GM12878 (cell line): ENCODE results near the gene RPSA. TPM values are rescaled to one million over a fixed set of nuclear protein-coding genes. Genes with fewer than 3 reads are reported as not detected.
"Not testable (repeated sequence)": the region's sequence is repeated elsewhere in the genome, so short reads cannot be mapped to it uniquely, and the experiment has no call there.

Source experiments
- ATAC-seq: fragments of 200-7000 bp; cut with Tn5 transposase; 3 replicates; pipeline ENCODE4 v1.9.1; 2020; ENCODE audit warnings: mild to moderate bottlenecking, moderate library complexity
- BruUV-seq: library from RNA; stranded (reverse); fragments of 400-500 nt; replicated peaks from 2 replicates; lab custom pipeline; 2021; lab: Mats Ljungman, UMichigan
- CTCF ChIA-PET: fragments of 300-600 bp; sonication (Branson Sonifier 250); formaldehyde crosslinking; extraction: SDS; loops from one replicate; lab custom pipeline; 2021; ENCODE audit warnings: inconsistent platforms; lab: Yijun Ruan, JAX
- POLR2A ChIA-PET: fragments of 350-600 bp; formaldehyde crosslinking; extraction: SDS; loops from one replicate; lab custom pipeline; 2021; ENCODE audit warnings: inconsistent platforms; lab: Charles Lee
- RAD21 ChIA-PET: fragments of 300-600 bp; sonication (Branson Sonifier 250); formaldehyde crosslinking; loops from one replicate; lab custom pipeline; 2023; ENCODE audit warnings: antibody characterized with exemption; ENCODE audit not compliant: unreplicated experiment; lab: Charles Lee
- SMC1A ChIA-PET: fragments of 300-600 bp; sonication (Branson Sonifier 250); formaldehyde crosslinking; loops from one replicate; lab custom pipeline; 2023; ENCODE audit not compliant: unreplicated experiment, uncharacterized antibody; lab: Charles Lee
- DNase-seq: peaks from one replicate; pipeline ENCODE4 v3.0.0-alpha.2; 2011; ENCODE audit warnings: low read depth, low spot score
- FAIRE-seq: peaks from 3 replicates; lab custom pipeline; 2011; peaks lifted over from hg19 to GRCh38; lab: Jason Lieb, UNC
- H2AFZ ChIP-seq: 2 replicates; pipeline ENCODE4 v1.6.0; 2011; ENCODE audit warnings: low read depth, low read length, control low read depth; ENCODE audit not compliant: control insufficient read depth
- H3K27ac ChIP-seq: 2 replicates; pipeline ENCODE4 v1.5.1; 2011; ENCODE audit warnings: control low read depth; ENCODE audit not compliant: control insufficient read depth, insufficient read depth
- H3K27me3 ChIP-seq, 2 experiments: replicated peaks in 1 of 2; 2 replicates each; pipeline versions ENCODE4 v1.6.0 to v1.6.1; 2011; ENCODE audit warnings: low read length in 1 of 2; ENCODE audit not compliant: control insufficient read depth in 2 of 2, insufficient read depth in 2 of 2
- H3K36me3 ChIP-seq, 2 experiments: 2 replicates each; pipeline ENCODE4 v1.5.1; 2011; ENCODE audit warnings: low read length in 1 of 2; ENCODE audit not compliant: control insufficient read depth in 2 of 2, insufficient read depth in 2 of 2
- H3K4me1 ChIP-seq: 2 replicates; pipeline ENCODE4 v1.6.1; 2011; ENCODE audit warnings: mild to moderate bottlenecking, low read length, moderate library complexity, mixed read lengths; ENCODE audit not compliant: control insufficient read depth, insufficient read depth
- H3K4me2 ChIP-seq: 2 replicates; pipeline ENCODE4 v1.6.0; 2011; ENCODE audit warnings: control low read depth; ENCODE audit not compliant: control insufficient read depth, insufficient read depth
- H3K4me3 ChIP-seq: fragments of 200-600 bp; sonication (generic); 2 replicates; pipeline ENCODE4 v1.5.1; 2016
- H3K79me2 ChIP-seq: 2 replicates; pipeline ENCODE4 v1.6.0; 2011; ENCODE audit warnings: low read length; ENCODE audit not compliant: control insufficient read depth, insufficient read depth
- H3K9ac ChIP-seq: 2 replicates; pipeline ENCODE4 v1.8.0; 2011; ENCODE audit warnings: low read length, control low read depth, mixed read lengths; ENCODE audit not compliant: control insufficient read depth, insufficient read depth
- H3K9me3 ChIP-seq: replicated peaks from 3 replicates; pipeline ENCODE4 v1.5.1; 2011; ENCODE audit warnings: mild to moderate bottlenecking, low read length; ENCODE audit not compliant: control insufficient read depth, insufficient read depth
- H4K20me1 ChIP-seq: 2 replicates; pipeline ENCODE4 v1.6.0; 2011; ENCODE audit not compliant: control insufficient read depth, insufficient read depth
- EGR1 ChIP-seq, 2 experiments: IDR thresholded peaks; 1 replicate in 1 of 2; 2 replicates in 1 of 2; pipeline ENCODE4 v1.6.1; 2011 to 2012; ENCODE audit warnings: low read depth in 2 of 2, low read length in 2 of 2, borderline replicate concordance in 1 of 2, mild to moderate bottlenecking in 1 of 2, moderate library complexity in 1 of 2
- FOXM1 ChIP-seq: IDR thresholded peaks from 2 replicates; pipeline ENCODE4 v1.6.1; 2012; ENCODE audit warnings: low read depth, mild to moderate bottlenecking, inconsistent platforms, low read length, moderate library complexity
- IRF4 ChIP-seq: IDR thresholded peaks from 2 replicates; pipeline ENCODE4 v1.6.1; 2011; ENCODE audit warnings: low read depth, low read length
- MXI1 ChIP-seq: fragments of 150-350 bp; IDR thresholded peaks from 2 replicates; pipeline ENCODE4 v1.6.1; 2011; ENCODE audit warnings: low read depth, mild to moderate bottlenecking, inconsistent platforms, low read length, improper control_type of control experiment
- NFXL1 ChIP-seq: fragments of 450-650 bp; IDR thresholded peaks from 2 replicates; pipeline ENCODE4 v1.6.1; 2017; ENCODE audit warnings: antibody characterized with exemption, mild to moderate bottlenecking, borderline replicate concordance
- NFYB ChIP-seq: IDR thresholded peaks from 2 replicates; pipeline ENCODE4 v1.6.1; 2011; ENCODE audit warnings: low read depth, mild to moderate bottlenecking, low read length, improper control_type of control experiment, moderate library complexity; ENCODE audit not compliant: insufficient read depth
- NRF1 ChIP-seq: conservative IDR thresholded peaks from 2 replicates; pipeline ENCODE4 v1.6.1; 2011; ENCODE audit warnings: mild to moderate bottlenecking, low read depth, low read length, improper control_type of control experiment
- PAX8 ChIP-seq: fragments of 450-650 bp; IDR thresholded peaks from 2 replicates; pipeline ENCODE4 v1.6.1; 2017; ENCODE audit warnings: mild to moderate bottlenecking, moderate library complexity
- RBBP5 ChIP-seq: fragments of 200-600 bp; sonication (generic); conservative IDR thresholded peaks from 2 replicates; pipeline ENCODE4 v1.6.1; 2016
- RELA ChIP-seq: fragments of 450-650 bp; IDR thresholded peaks from 2 replicates; pipeline ENCODE4 v1.8.0; 2014; ENCODE audit warnings: borderline replicate concordance; ENCODE audit not compliant: partially characterized antibody
- SMARCA5 ChIP-seq: fragments of 450-650 bp; IDR thresholded peaks from 2 replicates; pipeline ENCODE4 v1.6.1; 2017; ENCODE audit warnings: mild to moderate bottlenecking
- SP1 ChIP-seq: IDR thresholded peaks from one replicate; pipeline ENCODE4 v1.6.1; 2011; ENCODE audit warnings: low read depth, low read length
- TBL1XR1 ChIP-seq: IDR thresholded peaks from 2 replicates; pipeline ENCODE4 v1.6.1; 2012; ENCODE audit warnings: low read depth, low read length, improper control_type of control experiment
- ZNF24 ChIP-seq: fragments of 450-650 bp; IDR thresholded peaks from 2 replicates; pipeline ENCODE4 v1.6.1; 2017; ENCODE audit warnings: antibody characterized with exemption, mild to moderate bottlenecking
- WGBS: methylation state at CpG from one replicate; pipeline ENCODE4 v1.1.6; 2016; ENCODE audit warnings: low lambda C conversion rate; ENCODE audit not compliant: insufficient replicate concordance, insufficient coverage; ENCODE audit errors: missing lambda C conversion rate; 5-methylcytosine and 5-hydroxymethylcytosine counted together
- in situ Hi-C: fragments of 300-500 bp; cut with MboI; formaldehyde crosslinking; loops from 9 replicates; pipeline ENCODE4 v1.14.3; 2018; ENCODE audit warnings: mixed read lengths
- intact Hi-C: fragments of 100-400 bp; cut with micrococcal nuclease; formaldehyde crosslinking; loops from one replicate; pipeline ENCODE4 v1.14.2; 2022; ENCODE audit not compliant: unreplicated experiment
- polyA plus RNA-seq, 11 experiments: library from polyadenylated mRNA; depleted of rRNA in 4 of 11; unstranded in 6 of 11; stranded (reverse) in 5 of 11; fragments of >200 nt; fragmentation: Nextera tagmentation in 4 of 11; fragmentation: Illumina TruSeq in 1 of 11; extraction: Ambion mirVana in 4 of 11; extraction: Trizol in 1 of 11; gene quantifications; 1 replicate in 1 of 11; 2 replicates in 10 of 11; pipeline versions ENCODE4 v1.2.1 to v1.2.3, GENCODE V29; 2011 to 2016; ENCODE audit warnings: inconsistent platforms in 2 of 11, missing spikeins in 2 of 11, low read depth in 1 of 11
- total RNA-seq, 4 experiments: library from RNA; depleted of rRNA in 3 of 4; stranded (reverse); fragments of >200 nt in 3 of 4; fragmentation: Illumina TruSeq in 1 of 4; extraction: Trizol in 1 of 4; gene quantifications; 2 replicates each; pipeline versions ENCODE4 v1.2.1 to v1.2.3, GENCODE V29; 2013 to 2021

Gene RPSA
- total and polyA plus RNA-seq, 10 of the 15 experiments (the other 5 are each of a cell fraction or from before 2014, with no cell fraction given), result 1,012 to 5,036 (median 3,460) TPM

- CTCF ChIA-PET, result interaction anchor here (0.9 to 2.0 kb wide), 3 partner anchors 12 to 41 kb away, joined by 3 to 11 read pairs (median 5); no protein-coding TSS in a partner anchor
Measured at GRCh38 chr3:39458579-39458978, 52.1 kb downstream of the RPSA start.

GRCh38 chr3:39460677-39461076 lies 54.2 kb downstream of the RPSA start:
- ChIA-PET CTCF (interaction anchor here (0.7 kb wide), 2 partner anchors 13 to 240 kb away, joined by 3 read pairs; no protein-coding TSS in a partner anchor), POLR2A (no interaction called here), RAD21 (no interaction called here), SMC1A (interaction anchor here (1.1 kb wide), 1 partner anchor 15 kb away, joined by 3 read pairs; no protein-coding TSS in a partner anchor)
- in situ Hi-C loops (no loop called here), intact Hi-C loops (no loop called here)
- Histone ChIP-seq H3K4me1 (no peaks in the 10 kb centered on the region), H4K20me1 (no peaks in the 10 kb centered on the region), H3K9me3 (no peaks in the 10 kb centered on the region), H3K27me3 (peaks cover 0 to 5% of the 10 kb centered on the region in 2 experiments; a peak in 2 of 4 replicates), H3K79me2 (no peaks in the 10 kb centered on the region), H3K9ac (no peak overlapping the region), H3K27ac (no peak overlapping the region), H2AFZ (no peak overlapping the region), H3K4me3 (no peak overlapping the region), H3K36me3 (no peaks in the 10 kb centered on the region), H3K4me2 (no peak overlapping the region)
- no peak for FAIRE-seq
- no TSS peak for BruUV-seq
- DNase-seq, result no peak
- ATAC-seq, result no peak
- TF ChIP-seq NRF1 (no peak), EGR1 (IDR thresholded peaks at IDR 0.05; ENCODE audit: borderline replicate concordance in 1 of 2, low read depth in 2 of 2, low read length in 2 of 2) (no peak), RBBP5 (no peak), ZNF24 (no peak), RELA (no peak), NFXL1 (no peak), SP1 (no peak), SMARCA5 (no peak), PAX8 (no peak), FOXM1 (no peak), MXI1 (no peak), IRF4 (no peak), TBL1XR1 (no peak)
- 28% methylated on average over 2 of the region's 2 CpGs for WGBS

More at GRCh38 chr3:39458579-39458978, 52.1 kb downstream of the RPSA start:
- H3K9ac ChIP-seq, BruUV-seq, H3K9me3 ChIP-seq, intact Hi-C loops, H3K4me1 ChIP-seq, H3K4me2 ChIP-seq, H3K36me3 ChIP-seq, ATAC-seq, FAIRE-seq, H3K4me3 ChIP-seq, H3K27me3 ChIP-seq, H4K20me1 ChIP-seq, POLR2A ChIA-PET, in situ Hi-C loops, H3K79me2 ChIP-seq, H2AFZ ChIP-seq, DNase-seq, H3K27ac ChIP-seq: not testable (repeated sequence)
- 58% methylated on average over 5 of the region's 5 CpGs for WGBS
- TF ChIP-seq NFYB, result peak; percentile 38; the same call in 1 of the 2 replicates
- ChIA-PET SMC1A (interaction anchor here (0.8 kb wide), 1 partner anchor 13 kb away, joined by 3 read pairs; no protein-coding TSS in a partner anchor), RAD21 (interaction anchor here (0.7 kb wide), 1 partner anchor 1972 kb away, joined by 3 read pairs; no protein-coding TSS in a partner anchor)
